Muscle layer of duodenum (tissue), 2 donors: Measurements from ENCODE around the gene NUFIP1.

Experiments used
- H3K27ac ChIP-seq: one replicate; pipeline ENCODE4 v1.7.0; 2013; ENCODE audit warnings: mild to moderate bottlenecking, low read length
- H3K27me3 ChIP-seq: one replicate; pipeline ENCODE4 v1.7.0; 2013; ENCODE audit warnings: low read depth, mild to moderate bottlenecking, control low read depth, low read length
- H3K36me3 ChIP-seq, 2 donors: one replicate each; pipeline ENCODE4 v1.7.0; 2013; ENCODE audit warnings: low read length in 2 of 2, control low read depth in 1 of 2, mild to moderate bottlenecking in 1 of 2; ENCODE audit not compliant: insufficient read depth in 2 of 2, control insufficient read depth in 1 of 2
- H3K4me1 ChIP-seq, 2 donors: one replicate each; pipeline ENCODE4 v1.7.0; 2013; ENCODE audit warnings: low read length in 2 of 2, mild to moderate bottlenecking in 2 of 2, control low read depth in 1 of 2, moderate library complexity in 1 of 2; ENCODE audit not compliant: insufficient read depth in 2 of 2, control insufficient read depth in 1 of 2
- H3K4me3 ChIP-seq, 2 donors: one replicate each; pipeline ENCODE4 v1.7.0; 2013; ENCODE audit warnings: low read length in 2 of 2, low read depth in 1 of 2, mild to moderate bottlenecking in 1 of 2
- H3K9me3 ChIP-seq, 2 donors: one replicate each; pipeline ENCODE4 v1.7.0; 2013; ENCODE audit warnings: low read length in 2 of 2, control low read depth in 1 of 2, mild to moderate bottlenecking in 1 of 2; ENCODE audit not compliant: control insufficient read depth in 1 of 2
- donor health status: healthy.

The NUFIP1 gene

DNA sequence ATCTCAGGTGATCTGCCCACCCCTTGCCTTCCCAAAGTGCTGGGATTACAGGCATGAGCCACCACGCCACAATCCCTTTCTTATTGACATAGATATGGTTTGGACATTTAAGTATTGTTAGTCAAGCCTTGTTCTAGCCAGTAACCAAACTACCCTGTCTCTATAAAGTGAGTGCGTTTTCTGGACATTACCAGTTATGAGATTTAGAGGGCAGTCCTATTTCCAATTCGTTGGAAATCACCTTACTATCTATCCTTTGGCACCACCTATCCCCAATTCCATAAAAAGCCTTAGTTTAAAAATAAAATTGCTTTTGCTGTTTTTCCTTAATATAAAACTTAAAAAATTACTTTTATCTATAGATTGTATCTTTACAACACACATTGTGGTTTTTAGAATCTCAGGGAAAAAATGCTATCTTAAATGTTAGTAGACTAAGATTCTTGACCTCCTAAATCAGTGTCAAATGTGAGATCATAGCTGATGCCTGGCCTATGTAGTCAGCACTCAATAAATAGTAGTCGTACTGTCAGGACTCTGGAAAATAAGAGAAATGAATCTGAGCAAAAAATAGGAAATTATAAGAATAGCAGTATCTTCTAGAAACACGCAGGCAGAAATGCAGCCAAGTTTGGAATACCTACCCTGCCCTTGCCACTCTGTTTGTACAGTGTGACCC lies 57.0 kb downstream of the NUFIP1 start:
- Histone ChIP-seq H3K4me3 (no peak overlapping the region), H3K27ac (peak overlapping the region; percentile 4), H3K4me1 (peaks cover 0 to 5% of the 10 kb centered on the region in 2 donors), H3K27me3 (no peaks in the 10 kb centered on the region), H3K9me3 (no peaks in the 10 kb centered on the region), H3K36me3 (no peaks in the 10 kb centered on the region)

DNA sequence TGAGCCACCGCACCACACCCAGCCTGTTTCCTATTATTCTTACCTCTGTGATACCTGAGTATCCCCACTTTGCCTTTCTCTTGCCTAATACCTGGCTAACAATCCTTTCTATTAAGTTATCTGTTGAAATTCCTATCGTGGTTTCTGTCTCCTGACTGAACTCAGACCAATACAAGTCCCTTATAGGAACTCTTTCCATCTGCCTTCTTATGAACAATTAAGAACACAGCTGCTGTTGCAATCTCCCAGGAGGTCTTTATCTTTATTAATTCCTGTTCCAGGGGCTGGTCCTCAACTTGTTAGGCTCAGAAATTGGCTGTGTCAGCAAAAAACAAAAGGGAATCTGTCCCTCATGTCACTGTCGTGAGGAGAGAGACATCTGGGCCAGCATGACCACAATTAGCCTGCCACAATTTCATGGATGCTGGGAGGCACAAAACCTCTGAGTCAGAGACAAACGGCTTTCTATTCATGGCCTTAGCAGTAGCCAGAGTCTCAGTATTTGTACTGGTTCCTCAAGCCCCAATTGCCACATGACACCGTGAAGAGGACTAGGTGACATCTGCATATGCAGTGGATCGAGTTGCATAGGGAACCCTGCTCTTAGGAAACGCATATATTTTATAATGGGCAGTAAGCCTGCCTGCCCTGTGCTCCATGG lies 58.2 kb downstream of the NUFIP1 start:
- H3K4me3 ChIP-seq, result no peak overlapping the region
- H3K36me3 ChIP-seq, result no peaks in the 10 kb centered on the region
- no peak overlapping the region for H3K27ac ChIP-seq
- H3K4me1 ChIP-seq, result peaks cover 0 to 5% of the 10 kb centered on the region in 2 donors
- no peaks in the 10 kb centered on the region for H3K9me3 ChIP-seq
- no peaks in the 10 kb centered on the region for H3K27me3 ChIP-seq

DNA sequence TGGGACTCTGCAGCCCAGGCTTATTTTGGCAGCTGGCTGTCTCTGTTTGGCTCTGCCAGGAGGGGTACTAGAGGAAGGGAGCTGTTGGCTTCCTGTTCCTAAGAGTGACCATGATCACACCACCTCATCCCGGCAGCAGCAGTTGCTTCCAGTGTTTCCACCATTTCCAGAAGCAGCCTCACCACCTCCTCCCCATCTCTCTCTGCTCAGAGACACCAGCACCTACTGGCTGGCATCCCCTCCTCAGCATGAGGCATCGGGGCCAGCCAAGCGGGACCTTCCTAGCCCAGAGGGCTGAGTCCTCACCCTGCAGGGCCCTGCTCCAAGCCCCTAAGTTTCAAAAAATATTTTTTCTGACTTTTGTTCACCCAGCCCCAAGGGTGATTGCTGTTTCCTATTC lies 59.0 kb downstream of the NUFIP1 start:
- H3K27me3 ChIP-seq, result no peaks in the 10 kb centered on the region
- peaks cover 0 to 5% of the 10 kb centered on the region in 2 donors for H3K4me1 ChIP-seq
- no peak overlapping the region for H3K4me3 ChIP-seq
- H3K27ac ChIP-seq, result no peak overlapping the region
- no peaks in the 10 kb centered on the region for H3K36me3 ChIP-seq
- no peaks in the 10 kb centered on the region for H3K9me3 ChIP-seq

DNA sequence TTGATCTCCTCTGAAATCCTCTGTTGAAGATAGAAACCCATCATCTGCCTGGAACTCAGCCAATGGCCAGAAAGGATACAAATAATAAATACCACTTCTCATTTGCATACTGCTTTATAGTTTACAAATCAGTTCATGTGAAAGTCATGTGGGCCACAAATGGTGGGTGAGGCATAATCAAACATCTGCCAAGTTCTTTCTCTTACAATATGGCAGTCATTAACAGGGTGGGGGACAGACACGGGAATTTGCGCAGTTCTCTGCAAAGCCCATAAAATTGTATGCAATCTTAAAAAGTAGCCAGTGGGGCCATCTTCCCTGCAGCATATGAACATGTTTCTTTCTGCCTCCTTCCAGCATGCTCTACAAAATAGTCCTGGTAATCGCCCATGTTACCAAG lies 59.6 kb downstream of the NUFIP1 start:
- Histone ChIP-seq H3K4me1 (peaks cover 0 to 5% of the 10 kb centered on the region in 2 donors), H3K27me3 (no peaks in the 10 kb centered on the region), H3K4me3 (no peak overlapping the region), H3K27ac (no peak overlapping the region), H3K9me3 (no peaks in the 10 kb centered on the region), H3K36me3 (no peaks in the 10 kb centered on the region)

DNA sequence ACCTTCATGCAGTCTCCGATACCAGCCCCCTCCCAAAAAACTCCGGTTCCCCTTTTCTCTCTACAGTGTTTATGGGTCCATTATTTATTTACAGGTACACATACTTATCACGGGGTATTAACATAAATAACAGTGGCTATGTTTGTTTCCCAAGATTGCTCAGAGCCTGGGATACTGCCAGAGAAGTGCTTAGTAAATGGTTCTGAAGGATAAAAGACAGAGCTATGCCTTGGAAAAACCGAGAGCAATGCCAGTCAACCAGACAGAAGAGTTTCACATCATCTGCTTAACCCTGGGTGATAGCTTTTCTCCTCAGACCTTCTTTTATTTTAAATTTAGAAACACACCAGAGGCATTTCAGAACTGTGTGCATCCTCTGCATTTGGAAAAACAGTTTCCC lies 61.3 kb downstream of the NUFIP1 start:
- H3K9me3 ChIP-seq, result no peaks in the 10 kb centered on the region
- no peaks in the 10 kb centered on the region for H3K27me3 ChIP-seq
- no peak overlapping the region for H3K4me3 ChIP-seq
- no peaks in the 10 kb centered on the region for H3K4me1 ChIP-seq
- no peak overlapping the region for H3K27ac ChIP-seq
- no peaks in the 10 kb centered on the region for H3K36me3 ChIP-seq

DNA sequence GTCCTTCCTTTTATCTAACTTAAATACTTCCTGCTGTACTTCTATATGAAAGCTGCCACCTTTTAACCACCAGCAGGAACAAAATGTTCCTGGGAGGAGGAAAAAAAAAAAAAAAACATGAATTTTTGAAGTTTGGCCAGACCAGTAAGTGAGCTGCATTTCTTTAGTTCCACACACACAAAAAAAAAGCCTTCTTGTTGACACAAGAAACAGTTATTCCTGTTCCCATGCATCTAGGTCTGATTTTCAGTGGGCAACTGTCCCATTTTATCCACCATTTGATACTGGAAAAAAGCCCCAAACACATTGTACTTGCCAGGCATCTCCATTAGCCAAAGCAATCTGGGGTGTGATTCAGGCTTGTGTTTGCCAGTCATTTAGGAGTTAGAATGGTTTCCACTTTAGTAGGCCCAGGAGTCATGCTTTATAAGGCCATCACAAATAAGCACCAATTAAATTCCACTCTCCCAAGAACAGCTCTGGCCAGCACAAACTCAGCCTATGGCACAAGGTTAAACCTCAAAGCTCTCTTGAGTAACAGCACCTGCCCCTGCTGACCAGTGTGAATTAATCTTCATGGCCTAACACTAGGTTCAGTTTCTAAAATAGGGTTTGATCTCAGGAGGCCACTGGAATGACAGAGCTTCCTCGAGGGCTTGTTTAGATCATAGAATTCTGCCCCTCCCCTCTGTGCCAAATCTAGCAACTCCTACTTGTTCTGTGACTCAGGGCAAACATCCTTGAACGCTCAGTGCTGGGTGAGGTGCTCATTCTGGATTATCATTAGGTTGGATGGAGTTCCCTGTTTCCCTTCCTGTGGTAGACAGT lies 67.1 kb downstream of the NUFIP1 start:
- Histone ChIP-seq H3K27ac (peak overlapping the region; percentile 80), H3K27me3 (no peaks in the 10 kb centered on the region), H3K4me3 (no peak overlapping the region), H3K9me3 (no peaks in the 10 kb centered on the region), H3K36me3 (peaks cover 0 to 4% of the 10 kb centered on the region in 2 donors), H3K4me1 (peaks cover 0 to 8% of the 10 kb centered on the region in 2 donors)

GRCh38 chr13:44921246-44921877 lies 67.9 kb downstream of the NUFIP1 start:
- Histone ChIP-seq H3K9me3 (no peaks in the 10 kb centered on the region), H3K4me1 (peaks cover 0 to 8% of the 10 kb centered on the region in 2 donors), H3K27me3 (no peaks in the 10 kb centered on the region), H3K4me3 (no peak overlapping the region), H3K36me3 (peaks cover 0 to 4% of the 10 kb centered on the region in 2 donors), H3K27ac (peak overlapping the region; percentile 80)

- Histone ChIP-seq H3K4me1 (peaks cover 0 to 8% of the 10 kb centered on the region in 2 donors), H3K4me3 (no peak overlapping the region), H3K27ac (peak overlapping the region; percentile 97), H3K9me3 (no peaks in the 10 kb centered on the region), H3K27me3 (no peaks in the 10 kb centered on the region), H3K36me3 (peaks cover 0 to 4% of the 10 kb centered on the region in 2 donors)
Observed at GRCh38 chr13:44920013-44920412, 69.3 kb downstream of the NUFIP1 start.

DNA sequence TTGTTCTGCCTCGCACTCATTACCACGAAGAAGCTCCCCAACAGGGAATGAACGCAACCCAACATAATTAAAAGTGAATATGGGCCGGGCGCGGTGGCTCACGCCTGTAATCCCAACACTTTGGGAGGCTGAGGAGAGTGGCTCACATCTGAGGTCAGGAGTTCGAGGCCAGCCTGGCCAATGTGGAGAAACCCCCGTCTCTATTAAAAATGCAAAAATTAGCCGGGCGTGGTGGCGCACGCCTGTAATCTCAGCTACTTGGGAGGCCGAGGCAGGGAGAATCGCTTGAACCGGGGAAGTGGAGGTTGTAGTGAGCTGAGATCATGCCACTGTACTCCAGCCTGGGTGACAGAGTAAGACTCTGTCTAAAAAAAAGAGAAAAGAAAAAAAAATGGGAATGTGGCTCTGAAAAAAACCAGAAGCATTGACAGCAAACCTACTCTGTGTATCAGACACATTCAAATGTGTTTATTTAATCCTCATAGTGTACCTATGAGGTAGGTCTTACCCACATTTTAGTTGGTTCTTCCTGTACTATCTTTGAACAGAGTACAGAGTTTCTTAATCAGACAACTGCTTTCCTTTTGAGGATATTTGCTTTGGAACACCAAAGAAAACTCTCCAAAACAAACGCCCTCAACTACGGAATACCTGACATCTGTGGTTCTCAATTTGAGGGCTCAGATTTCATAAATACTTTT lies 70.0 kb downstream of the NUFIP1 start:
- Histone ChIP-seq H3K4me1 (peaks cover 0 to 8% of the 10 kb centered on the region in 2 donors), H3K36me3 (peaks cover 0 to 4% of the 10 kb centered on the region in 2 donors), H3K4me3 (peak overlapping the region; percentile 59 to 79), H3K27ac (peak overlapping the region; percentile 97), H3K9me3 (no peaks in the 10 kb centered on the region), H3K27me3 (no peaks in the 10 kb centered on the region)

- Histone ChIP-seq H3K27me3 (no peaks in the 10 kb centered on the region), H3K27ac (peak overlapping the region; percentile 97), H3K4me3 (peak overlapping the region; percentile 59 to 79), H3K9me3 (no peaks in the 10 kb centered on the region), H3K36me3 (peaks cover 0 to 4% of the 10 kb centered on the region in 2 donors), H3K4me1 (peaks cover 0 to 8% of the 10 kb centered on the region in 2 donors)
Observed at GRCh38 chr13:44918326-44919103, 70.8 kb downstream of the NUFIP1 start.
